GM12878 (cell line): Measurements from ENCODE around the gene RBSN.

Experiments
- CBX3 ChIP-seq: fragments of 200-600 bp; sonication (generic); IDR thresholded peaks from 2 replicates; pipeline ENCODE4 v1.6.1; 2016; ENCODE audit warnings: low read depth, borderline replicate concordance
- TARDBP ChIP-seq: IDR thresholded peaks from 2 replicates; pipeline ENCODE4 v1.6.1; 2016; ENCODE audit warnings: borderline replicate concordance

DNA sequence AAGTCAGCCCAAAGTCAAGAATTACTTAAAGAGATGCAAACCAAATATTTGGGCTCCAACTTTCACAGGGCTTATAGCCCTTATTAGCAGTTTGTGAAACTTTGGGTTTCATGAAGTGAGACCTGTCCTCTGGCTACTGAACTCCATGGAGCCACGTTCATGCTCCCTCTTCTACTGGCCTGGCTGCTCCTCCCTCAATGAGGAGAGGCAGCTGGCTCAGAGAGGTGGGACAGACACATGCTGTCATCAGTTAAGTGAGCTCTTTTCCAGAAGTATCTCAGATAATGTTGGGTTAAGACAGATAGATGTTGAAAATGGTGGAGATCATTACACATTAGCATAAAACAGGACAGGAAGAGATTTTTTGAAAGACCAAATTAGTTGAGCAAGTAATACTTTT is 53.3 kb downstream of the RBSN start:
- TF ChIP-seq TARDBP: no peak
- TF ChIP-seq CBX3: no peak
